ENCODE data around the gene DNAJC16.
A peak's percentile ranks its signal among the peaks of the same experiment; 100 is the strongest.
"Not testable (repeated sequence)": the region's sequence is repeated elsewhere in the genome, so short reads cannot be mapped to it uniquely, and the experiment has no call there.

Gene DNAJC16

DNA sequence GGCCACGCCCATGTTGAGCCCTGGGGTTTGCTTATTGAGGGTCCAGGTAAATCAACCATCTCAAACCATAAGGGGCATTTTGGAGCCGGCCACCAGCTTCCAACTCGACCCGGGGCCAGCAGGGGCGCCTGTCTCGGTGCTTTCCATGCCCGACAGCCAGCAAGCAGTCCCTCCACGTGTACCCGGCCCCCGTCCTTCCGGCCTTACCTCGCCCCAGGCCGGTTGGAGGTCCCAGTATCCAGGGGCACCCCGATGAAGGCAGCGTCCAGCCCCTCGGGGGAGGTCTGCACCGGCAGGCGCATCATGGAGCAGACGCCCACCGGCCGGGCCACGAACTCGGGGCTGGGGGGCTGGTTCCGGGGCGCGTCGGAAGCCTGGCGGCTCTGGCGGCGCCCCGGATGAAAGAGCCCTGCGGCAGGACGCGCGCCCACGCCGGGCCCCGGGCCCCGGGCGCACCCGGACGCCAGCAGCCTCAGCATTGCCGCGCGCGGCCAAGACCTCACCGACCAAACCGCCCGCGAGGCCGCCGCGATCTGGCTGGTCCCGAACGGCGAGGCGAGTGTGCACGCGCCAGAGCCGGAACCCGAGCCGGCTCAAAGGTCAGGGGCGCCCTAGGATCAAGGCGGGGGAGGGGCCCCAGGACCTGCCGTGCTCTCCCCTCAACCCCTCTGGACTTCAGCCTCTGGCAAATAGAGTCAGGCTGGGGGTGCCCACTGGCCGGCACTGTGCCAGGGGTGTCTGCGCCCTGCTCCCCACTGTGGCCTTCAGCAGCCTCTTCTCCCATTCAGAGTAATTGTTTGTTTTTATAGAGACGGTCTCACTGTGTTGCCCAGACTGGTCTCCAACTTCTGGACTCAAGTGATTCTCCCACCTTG is 58.1 kb downstream of the DNAJC16 start, which contains the start of gene AGMAT:
TSS of gene AGMAT (minus strand) at position 563 of the 875 bp plus-strand sequence. CDS start at position 479, 84 bp downstream.
- peak; percentile 53 for DNase-seq

- DNase-seq: no peak
These were observed 65.6 kb downstream of the DNAJC16 start for GRCh38 chr1:15592285-15592684.

DNA sequence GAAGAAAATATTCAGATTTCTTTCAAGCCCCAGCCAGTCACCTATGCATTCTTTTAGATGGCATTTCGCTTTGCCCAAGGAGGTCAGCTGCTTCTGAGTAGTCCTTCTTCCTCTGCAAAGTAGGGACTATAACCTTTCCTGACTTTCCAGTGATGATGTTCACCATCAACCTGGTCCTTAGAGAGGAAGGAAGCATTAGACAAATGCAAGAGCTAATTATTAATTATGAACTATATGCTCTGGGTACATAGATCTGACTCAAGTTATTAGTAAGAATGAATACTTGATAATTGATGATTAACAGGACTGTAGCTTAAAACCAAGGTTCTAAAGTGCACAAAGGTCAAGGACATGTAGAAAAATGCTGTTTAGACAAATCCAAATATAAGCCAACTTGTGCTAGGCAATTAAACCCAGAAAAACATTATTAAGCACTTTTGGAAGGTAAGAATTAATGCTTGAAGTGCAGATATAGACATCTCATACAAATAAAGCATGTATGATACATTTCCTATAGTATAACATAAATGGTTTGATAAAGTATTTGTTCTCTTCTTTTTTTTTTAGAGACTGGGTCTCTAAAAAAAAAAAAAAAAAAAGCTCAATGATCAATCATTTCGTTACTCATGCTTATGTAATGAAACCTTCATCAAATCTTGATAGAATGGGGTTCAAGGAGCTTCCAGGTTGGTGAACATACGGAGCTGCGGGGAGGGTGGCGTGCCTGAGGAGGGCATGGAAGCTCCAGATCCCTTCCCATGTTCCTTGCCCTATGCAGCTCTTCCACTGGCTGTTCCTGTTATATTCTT is 69.4 kb downstream of the DNAJC16 start:
- DNase-seq: no peak

DNA sequence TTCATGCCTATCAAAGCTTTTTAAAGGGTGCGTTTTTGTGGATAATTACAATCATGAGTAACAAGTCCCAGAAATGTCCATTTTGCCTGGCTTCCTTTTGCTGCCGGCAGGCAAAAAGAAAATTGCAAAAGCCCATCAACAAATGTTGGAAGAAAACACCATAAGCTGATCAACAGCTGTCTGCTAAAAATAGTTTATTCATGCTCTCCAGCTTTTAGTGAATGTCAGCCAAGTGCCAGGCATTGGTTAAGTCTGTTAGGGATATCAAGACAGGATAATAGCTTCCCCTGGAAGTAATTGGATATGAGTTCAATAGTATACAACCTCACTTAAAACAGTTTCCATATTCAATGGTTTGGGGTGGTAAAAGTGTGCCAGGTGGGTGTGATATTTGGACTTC is 71.8 kb downstream of the DNAJC16 start:
- DNase-seq: no peak

GRCh38 chr1:15603050-15603965 is 76.7 kb downstream of the DNAJC16 start:
- DNase-seq: peak; percentile 92

- not testable (repeated sequence) for DNase-seq
These were observed 77.3 kb downstream of the DNAJC16 start for GRCh38 chr1:15603966-15604282.

- not testable (repeated sequence) for DNase-seq
These were observed 77.8 kb downstream of the DNAJC16 start for GRCh38 chr1:15604400-15604799.

DNA sequence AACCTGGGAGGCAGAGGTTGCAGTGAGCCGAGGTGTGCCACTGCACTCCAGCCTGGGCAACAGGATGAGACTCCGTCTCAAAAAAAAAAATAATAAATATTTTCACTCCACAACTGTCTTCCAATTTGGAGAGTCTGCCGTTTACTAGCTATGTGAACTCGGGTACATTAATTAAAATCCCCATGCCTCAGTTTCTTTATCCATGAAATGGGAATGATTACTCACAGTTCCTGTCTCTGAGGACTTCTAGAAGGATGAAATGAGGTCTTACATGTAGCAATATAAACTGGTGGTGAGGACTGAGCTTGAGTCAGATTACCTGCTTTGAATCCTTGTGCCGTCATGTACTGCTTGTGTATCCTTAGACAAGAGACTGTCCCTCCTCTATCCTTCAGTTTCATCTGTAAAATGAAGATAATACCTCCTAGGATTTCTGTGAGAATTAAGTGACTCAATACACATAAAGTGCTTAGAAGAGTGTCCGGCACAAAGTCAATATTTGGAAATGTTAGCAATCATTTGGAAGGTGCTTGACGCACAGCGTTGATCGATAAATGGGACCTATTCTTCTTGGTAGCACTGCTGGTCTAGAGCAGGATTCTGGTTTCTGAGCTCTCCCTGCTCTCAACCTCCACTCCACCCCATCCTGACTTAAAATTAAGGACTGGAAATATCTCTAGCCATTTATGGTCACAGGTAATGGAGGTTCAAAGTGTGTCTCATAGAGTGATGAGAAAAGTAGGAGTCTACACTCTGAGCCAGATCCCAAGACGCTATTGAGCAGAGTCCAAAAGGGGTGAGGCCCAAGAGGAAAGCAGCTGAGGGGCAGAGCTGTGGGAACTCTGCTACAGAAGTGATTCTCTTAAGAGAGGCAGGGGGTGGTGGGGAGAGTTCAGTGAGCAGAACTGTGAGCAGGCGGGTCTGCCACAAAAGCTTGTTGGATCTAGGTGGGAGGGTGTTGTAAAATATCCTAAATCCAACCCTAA is 79.0 kb downstream of the DNAJC16 start:
- DNase-seq: no peak

- DNase-seq: no peak
These were observed 83.0 kb downstream of the DNAJC16 start for GRCh38 chr1:15609631-15610030.

GRCh38 chr1:15610167-15610566 is 83.5 kb downstream of the DNAJC16 start:
- no peak for DNase-seq

DNA sequence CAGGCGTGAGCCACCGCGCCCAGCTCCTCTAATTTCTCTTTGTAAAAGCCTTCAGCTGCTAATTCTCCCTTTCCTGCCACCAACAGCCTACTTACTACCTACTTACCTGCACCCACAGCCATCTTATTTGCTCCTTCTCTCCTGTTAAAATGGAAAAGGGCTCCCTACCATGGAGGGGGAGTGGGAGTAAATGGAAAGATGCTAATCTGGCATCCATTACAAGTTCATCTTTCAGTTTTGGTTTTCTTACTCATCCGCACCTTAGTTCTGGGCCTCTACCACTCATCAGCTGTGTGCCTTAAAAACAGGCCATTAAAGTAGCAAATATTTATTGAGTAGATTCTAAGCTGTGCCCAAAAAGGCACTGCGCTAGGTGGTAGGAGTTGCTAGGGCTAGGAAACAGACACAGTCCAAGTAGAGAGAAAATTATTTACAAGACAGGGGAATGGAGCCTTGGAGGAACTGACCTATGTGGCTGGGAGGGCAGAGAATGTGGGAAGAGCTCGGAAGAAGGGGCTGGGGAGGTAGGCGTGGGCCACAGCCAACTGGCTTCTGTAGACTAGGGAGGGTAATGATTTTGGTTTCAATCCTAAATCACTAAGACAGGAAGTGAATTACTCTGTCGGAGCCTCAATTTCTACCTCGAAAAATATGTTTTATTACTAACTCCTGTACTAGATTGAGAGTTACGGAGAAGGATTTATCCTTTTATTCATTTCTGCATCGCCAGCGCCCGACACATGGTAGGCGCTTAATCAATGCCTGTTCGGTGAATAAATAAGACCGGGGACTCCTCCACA is 89.9 kb downstream of the DNAJC16 start:
- no peak for DNase-seq

GRCh38 chr1:15617173-15618076 is 90.8 kb downstream of the DNAJC16 start, which contains the start of gene DDI2:
Gene DDI2, plus strand, starts transcription at chr1:15617458. Its CDS starts 213 bp downstream, at chr1:15617671.
- DNase-seq: peak; percentile 94

DNA sequence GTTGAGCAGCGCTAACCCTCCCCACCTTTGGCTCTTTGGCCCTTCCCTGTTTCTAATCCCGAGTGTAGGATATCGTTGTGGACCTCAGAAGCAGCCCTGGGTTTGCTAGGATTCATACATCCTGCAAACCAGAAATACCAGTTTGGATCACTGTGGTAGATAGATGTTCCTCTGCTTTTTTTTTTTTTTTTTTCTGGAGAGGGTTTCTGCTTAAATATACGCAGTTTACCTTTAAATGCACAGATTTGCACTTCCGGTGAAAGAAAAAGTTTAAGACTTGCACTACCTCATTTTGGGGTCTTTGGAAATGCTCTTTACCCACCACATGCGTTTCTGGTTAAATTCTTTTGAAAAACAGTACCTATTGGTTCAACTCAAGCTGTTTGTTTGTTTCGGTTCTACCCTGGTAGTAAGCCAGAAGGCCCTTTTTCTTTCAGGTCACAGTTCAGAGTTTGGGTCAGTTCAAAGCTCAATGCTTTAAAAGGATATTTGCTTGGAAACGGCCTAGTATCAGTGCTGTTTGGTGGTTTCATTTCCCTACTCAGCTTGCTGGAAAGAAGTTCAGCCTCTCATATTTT is 91.5 kb downstream of the DNAJC16 start:
- DNase-seq: no peak

DNA sequence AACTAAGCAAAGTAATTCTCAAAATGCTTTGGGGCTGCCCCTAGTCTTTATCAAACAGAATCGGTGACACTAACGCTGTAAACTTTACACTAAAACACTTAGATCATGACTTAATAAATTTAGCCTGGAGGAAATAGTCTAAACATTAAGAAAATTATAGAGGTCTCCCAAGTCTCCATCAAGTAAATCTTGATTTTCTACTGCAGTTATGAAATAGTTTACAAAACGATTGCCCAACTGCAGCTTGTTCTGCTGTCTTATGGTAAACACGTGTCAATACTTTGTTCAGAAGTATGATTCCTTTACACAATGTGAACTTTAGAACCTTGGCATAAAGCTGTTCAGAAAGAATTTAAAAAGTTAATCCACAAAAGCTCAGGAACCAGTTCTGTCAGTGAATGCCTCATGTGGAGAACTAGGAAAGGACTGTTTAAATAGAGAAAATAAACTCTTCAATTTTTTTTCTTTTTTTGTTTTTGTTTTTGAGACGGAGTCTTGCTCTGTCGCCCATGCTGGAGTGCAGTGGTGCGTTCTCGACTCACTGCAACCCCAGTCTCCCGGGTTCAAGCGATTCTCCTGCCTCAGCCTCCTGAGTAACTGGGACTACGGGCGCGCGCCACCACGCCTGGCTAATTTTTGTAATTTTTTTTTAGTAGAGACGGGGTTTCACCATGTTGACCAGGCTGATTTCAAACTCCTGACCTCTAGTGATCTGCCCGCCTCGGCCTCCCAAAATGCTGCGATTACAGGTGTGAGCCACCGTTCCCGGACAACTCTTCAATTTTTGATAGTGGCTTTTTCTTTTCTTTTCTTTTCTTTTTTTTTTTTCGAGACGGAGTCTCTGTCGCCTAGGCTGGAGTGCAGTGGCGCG is 92.2 kb downstream of the DNAJC16 start:
- DNase-seq: no peak

DNA sequence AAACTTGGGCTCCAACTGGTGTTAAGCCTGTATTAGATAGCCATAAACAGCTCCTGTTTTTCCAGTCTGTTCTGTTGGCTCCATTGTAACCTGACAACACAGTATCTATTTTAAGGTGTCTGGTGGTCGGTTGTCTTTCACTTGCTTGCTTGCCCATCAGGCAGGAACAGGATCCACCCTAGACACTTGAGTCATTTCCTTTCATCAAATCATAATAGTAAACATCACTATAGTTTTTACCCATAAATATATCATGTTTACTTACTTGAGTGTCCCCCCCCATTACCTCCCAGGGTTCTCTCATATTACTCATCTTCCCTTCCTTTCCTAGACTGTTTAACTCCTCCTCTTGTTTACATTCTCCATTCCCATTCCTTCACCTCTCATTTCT is 93.5 kb downstream of the DNAJC16 start:
- no peak for DNase-seq

DNA sequence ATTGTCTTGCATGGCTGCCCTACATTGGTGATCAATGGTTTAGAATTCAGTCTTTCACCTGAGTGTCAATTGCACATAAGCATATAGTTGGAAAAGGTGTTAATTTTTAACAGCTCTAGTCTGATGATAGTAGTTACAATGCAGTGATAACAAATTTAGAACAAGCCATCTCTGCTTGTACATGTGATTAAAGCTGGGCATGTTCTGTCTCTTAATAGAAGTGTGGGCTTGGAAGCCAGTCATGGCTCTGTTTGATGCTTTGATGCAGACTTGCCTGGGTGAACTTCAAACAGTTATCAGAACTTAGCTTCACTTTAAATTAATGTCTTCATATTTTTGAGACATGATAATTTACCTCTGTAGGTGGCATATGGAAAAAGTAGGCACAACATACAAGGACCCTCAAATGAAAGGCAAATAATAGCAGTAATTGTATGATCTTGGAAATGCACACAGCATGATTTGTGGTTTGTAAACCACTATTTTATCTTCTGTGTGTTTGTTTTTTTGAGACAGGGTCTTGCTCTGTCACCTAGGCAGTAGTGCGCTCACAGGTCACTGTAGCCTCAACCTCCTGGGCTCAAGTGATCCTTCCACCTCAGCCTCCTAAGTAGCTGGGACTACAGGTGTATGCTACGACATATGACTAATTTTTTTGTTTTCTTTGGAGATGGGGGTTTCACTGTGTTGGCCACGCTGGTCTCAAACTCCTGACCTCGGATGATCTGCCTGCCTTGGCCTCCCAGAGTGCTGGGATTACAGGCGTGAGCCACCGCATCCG is 94.4 kb downstream of the DNAJC16 start:
- no peak for DNase-seq

DNA sequence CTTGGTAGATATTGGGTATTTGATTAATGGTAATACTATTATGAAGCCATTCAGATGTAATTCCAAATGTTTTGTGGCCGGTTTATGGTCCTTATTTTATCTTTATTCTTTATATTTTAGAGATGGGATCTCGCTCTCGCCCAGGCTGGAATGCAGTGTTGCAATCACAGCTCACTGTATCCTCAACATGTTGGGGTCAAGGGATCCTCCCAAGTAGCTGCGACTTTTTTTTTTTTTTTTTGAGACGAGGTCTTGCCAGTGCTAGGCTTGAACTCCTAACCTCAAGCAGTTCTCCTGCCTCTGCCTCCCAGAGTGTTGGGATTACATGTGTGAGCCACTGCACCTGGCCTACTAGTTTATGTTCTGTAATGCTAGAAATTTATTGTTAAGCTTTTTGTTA is 95.3 kb downstream of the DNAJC16 start:
- no peak for DNase-seq
